ENCODE measurements around the gene EPAS1. TPM values are rescaled to one million over a fixed set of nuclear protein-coding genes. Genes with fewer than 3 reads are reported as not detected.

EPAS1 gene
- total RNA-seq, 2 donors from 2014 or later: 517 to 667 TPM

DNA sequence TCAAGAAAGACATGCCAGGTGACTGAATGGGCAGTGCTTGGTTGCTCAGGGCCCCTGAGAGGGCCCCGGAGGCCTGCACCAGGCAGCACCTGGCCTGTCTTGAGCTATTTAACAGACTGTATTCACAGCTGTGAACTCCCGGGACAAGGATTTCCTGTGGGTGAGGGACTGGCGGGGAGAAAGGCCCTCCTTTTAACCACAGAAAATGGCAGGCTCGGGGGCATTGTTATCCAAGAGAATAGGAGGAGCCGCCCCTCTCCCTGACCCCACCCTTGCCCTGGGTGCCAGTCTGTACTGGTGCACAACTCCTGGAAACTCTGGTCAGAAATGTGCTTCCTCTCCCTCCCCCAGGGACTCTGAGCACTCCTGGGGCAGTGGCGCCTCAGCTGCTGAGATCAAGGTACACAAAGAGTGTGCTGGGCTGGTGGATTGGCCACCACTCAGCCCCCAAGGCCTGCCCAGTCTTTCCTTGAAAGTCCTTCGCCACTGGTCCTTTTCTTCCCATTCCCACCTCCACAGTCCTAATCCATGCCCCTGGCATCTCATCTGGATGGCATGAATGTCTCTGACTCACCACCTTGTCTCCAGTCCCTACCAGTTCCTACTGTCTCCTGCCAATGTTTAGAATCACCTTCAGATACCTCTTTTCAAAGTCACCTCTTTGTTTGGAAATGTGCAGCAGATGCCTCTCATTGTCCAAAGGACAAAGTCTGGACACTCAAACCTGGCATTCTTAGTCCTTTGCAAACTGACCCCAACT, 19.6 kb upstream of the EPAS1 start:
- TF ChIP-seq, protein P1, sequence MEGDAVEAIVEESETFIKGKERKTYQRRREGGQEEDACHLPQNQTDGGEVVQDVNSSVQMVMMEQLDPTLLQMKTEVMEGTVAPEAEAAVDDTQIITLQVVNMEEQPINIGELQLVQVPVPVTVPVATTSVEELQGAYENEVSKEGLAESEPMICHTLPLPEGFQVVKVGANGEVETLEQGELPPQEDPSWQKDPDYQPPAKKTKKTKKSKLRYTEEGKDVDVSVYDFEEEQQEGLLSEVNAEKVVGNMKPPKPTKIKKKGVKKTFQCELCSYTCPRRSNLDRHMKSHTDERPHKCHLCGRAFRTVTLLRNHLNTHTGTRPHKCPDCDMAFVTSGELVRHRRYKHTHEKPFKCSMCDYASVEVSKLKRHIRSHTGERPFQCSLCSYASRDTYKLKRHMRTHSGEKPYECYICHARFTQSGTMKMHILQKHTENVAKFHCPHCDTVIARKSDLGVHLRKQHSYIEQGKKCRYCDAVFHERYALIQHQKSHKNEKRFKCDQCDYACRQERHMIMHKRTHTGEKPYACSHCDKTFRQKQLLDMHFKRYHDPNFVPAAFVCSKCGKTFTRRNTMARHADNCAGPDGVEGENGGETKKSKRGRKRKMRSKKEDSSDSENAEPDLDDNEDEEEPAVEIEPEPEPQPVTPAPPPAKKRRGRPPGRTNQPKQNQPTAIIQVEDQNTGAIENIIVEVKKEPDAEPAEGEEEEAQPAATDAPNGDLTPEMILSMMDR (IDR thresholded peaks at IDR 0.05): no peak
- Histone ChIP-seq H3K36me3 (no peaks in the 10 kb centered on the region), H3K4me3 (no peak overlapping the region), H3K27ac (no peak overlapping the region), H3K9me3 (no peaks in the 10 kb centered on the region), H3K4me1 (ENCODE audit: control insufficient read depth in 1 of 2, low read depth in 2 of 2) (peaks cover 5 to 8% of the 10 kb centered on the region in 2 donors), H3K27me3 (replicated peaks; ENCODE audit: insufficient read depth) (no peaks in the 10 kb centered on the region)
- DNase-seq (ENCODE audit: low spot score) (no peak), ATAC-seq (ENCODE audit: insufficient number of reproducible peaks, low FRiP score, low read depth) (no peak)

DNA sequence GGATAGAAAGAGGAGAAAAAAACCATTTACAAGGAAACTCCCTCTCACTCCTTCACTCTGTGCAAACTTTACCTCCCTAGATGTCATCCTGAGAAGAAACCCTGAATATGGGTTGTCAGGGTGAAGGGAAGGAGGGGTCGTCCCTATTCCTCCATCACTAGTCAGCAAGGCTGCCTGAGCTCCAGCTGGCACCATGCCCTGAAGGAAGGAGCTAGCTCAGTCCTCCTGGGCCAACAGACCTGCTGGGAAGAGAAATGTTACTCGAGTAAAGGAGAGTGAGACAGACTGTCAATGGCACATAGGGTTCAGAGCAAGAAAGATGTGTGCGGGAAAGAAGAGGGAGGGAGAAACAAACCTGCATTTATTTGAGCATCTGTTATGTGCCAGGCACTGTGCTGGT, 18.3 kb upstream of the EPAS1 start:
- no peaks in the 10 kb centered on the region for H3K9me3 ChIP-seq
- no peak overlapping the region for H3K4me3 ChIP-seq
- no peaks in the 10 kb centered on the region for H3K27me3 ChIP-seq (replicated peaks; ENCODE audit: insufficient read depth)
- no peaks in the 10 kb centered on the region for H3K36me3 ChIP-seq
- H3K4me1 ChIP-seq (ENCODE audit: control insufficient read depth in 1 of 2, low read depth in 2 of 2): peaks cover 5 to 8% of the 10 kb centered on the region in 2 donors
- ATAC-seq (ENCODE audit: insufficient number of reproducible peaks, low FRiP score, low read depth): no peak
- TF ChIP-seq, protein P1 (IDR thresholded peaks at IDR 0.05): no peak
- H3K27ac ChIP-seq: no peak overlapping the region
- DNase-seq (ENCODE audit: low spot score): no peak

DNA sequence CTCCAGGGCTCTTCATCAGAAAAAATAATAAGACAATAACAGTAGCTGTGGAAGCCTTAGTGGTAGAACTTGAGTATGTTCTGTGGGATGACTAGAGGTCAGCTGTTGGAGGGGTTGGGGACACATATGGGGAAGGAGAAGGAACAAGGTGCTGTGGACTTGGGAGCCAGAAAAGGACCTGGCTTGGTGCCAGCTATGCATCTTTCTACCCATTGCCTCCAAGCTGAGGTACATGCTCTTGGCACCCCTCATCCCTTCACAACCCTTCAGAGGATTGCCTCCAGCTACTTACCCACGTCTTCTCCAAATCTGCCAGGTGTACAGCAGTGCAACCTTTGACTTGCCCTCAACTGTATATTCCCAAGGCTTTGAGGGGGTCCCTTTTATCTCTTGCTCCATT, 15.3 kb upstream of the EPAS1 start:
- H3K9me3 ChIP-seq: no peaks in the 10 kb centered on the region
- no peak overlapping the region for H3K27ac ChIP-seq
- H3K27me3 ChIP-seq (replicated peaks; ENCODE audit: insufficient read depth): no peaks in the 10 kb centered on the region
- ATAC-seq (ENCODE audit: insufficient number of reproducible peaks, low FRiP score, low read depth) (no peak), DNase-seq (ENCODE audit: low spot score) (no peak)
- H3K4me1 ChIP-seq (ENCODE audit: control insufficient read depth in 1 of 2, low read depth in 2 of 2): no peaks in the 10 kb centered on the region
- H3K4me3 ChIP-seq: no peak overlapping the region
- TF ChIP-seq, protein P1 (IDR thresholded peaks at IDR 0.05): no peak
- H3K36me3 ChIP-seq: no peaks in the 10 kb centered on the region

DNA sequence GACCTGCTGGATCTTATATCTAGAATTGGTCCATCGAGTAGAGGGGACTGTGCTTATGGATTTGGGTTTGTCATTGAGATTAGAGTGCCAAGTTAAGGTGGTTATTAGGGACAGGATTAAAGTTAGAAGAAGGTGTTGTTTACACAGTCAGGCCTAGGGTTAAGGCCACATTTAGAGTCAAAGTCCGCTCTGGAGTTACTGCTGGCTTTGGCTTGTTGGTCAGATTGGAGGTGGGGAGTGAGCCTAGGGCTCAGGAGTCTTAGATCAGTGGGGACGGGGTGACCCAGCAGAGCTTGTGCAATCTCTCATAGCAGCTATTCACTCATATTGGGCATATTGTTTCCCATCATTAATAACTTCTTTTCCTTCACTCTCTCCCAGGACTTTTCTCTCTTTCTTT, 13.5 kb upstream of the EPAS1 start:
- Histone ChIP-seq H3K27ac (no peak overlapping the region), H3K4me3 (no peak overlapping the region), H3K9me3 (no peaks in the 10 kb centered on the region), H3K27me3 (replicated peaks; ENCODE audit: insufficient read depth) (no peaks in the 10 kb centered on the region), H3K4me1 (ENCODE audit: control insufficient read depth in 1 of 2, low read depth in 2 of 2) (no peaks in the 10 kb centered on the region), H3K36me3 (no peaks in the 10 kb centered on the region)
- DNase-seq (ENCODE audit: low spot score) (no peak), ATAC-seq (ENCODE audit: insufficient number of reproducible peaks, low FRiP score, low read depth) (no peak)
- TF ChIP-seq, protein P1 (IDR thresholded peaks at IDR 0.05): no peak

DNA sequence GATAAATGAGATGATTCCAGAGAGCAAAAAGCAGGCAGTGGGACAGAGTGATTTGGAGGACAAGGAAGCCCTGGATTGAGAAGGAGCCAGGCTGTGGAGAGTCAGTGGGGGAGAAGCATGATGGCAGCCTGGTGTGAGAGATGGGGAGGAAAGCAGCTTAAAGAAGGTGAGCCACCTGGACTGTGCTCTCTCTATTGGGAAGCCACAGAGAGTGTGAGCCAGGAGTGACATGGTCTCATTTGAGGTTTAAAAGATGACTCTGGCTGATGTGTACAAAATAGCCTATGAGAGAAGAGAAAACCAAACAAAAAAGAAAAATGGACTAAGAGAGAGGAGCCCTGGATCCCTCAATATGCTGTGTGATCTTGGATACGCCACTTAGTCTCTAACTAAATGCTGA, 12.9 kb upstream of the EPAS1 start:
- H3K27ac ChIP-seq: no peak overlapping the region
- H3K9me3 ChIP-seq: no peaks in the 10 kb centered on the region
- DNase-seq (ENCODE audit: low spot score): no peak
- no peaks in the 10 kb centered on the region for H3K4me1 ChIP-seq (ENCODE audit: control insufficient read depth in 1 of 2, low read depth in 2 of 2)
- no peaks in the 10 kb centered on the region for H3K27me3 ChIP-seq (replicated peaks; ENCODE audit: insufficient read depth)
- H3K36me3 ChIP-seq: no peaks in the 10 kb centered on the region
- no peak for ATAC-seq (ENCODE audit: insufficient number of reproducible peaks, low FRiP score, low read depth)
- TF ChIP-seq, protein P1 (IDR thresholded peaks at IDR 0.05): no peak
- no peak overlapping the region for H3K4me3 ChIP-seq

Data from thoracic aorta (tissue), 2 donors.